ENCODE measurements around the gene SLC16A3.

The SLC16A3 gene

DNA sequence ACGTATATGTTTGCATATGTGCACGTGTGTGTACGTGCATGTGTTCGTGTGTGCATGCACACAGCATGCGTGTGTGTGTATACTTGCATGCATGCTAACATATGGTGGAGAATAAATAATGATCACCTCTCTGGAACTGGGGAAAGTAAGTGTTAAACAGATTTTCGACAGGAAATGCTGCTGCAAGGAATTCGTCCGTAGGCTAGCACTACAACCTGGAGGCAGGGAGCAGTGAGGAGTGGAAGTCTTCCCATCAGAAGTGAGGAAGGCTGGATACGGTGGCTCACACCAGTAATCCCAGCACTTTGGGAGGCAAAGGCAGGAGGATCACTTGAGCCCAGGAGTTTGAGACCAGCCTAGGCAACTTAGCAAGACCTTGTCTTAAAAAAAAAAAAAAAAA is 49.5 kb downstream of the SLC16A3 start:
- Mint-ChIP-seq H3K36me3 (ENCODE audit: low read depth) (peaks cover 25% of the 10 kb centered on the region), H3K27ac (no peak overlapping the region), H3K9me3 (peaks cover 7% of the 10 kb centered on the region), H3K27me3 (ENCODE audit: low read depth, poor library complexity) (peaks cover 3% of the 10 kb centered on the region), H3K4me3 (no peak overlapping the region), H3K4me1 (peaks cover 65% of the 10 kb centered on the region)
- DNase-seq: no peak
- TF ChIP-seq, protein P1, sequence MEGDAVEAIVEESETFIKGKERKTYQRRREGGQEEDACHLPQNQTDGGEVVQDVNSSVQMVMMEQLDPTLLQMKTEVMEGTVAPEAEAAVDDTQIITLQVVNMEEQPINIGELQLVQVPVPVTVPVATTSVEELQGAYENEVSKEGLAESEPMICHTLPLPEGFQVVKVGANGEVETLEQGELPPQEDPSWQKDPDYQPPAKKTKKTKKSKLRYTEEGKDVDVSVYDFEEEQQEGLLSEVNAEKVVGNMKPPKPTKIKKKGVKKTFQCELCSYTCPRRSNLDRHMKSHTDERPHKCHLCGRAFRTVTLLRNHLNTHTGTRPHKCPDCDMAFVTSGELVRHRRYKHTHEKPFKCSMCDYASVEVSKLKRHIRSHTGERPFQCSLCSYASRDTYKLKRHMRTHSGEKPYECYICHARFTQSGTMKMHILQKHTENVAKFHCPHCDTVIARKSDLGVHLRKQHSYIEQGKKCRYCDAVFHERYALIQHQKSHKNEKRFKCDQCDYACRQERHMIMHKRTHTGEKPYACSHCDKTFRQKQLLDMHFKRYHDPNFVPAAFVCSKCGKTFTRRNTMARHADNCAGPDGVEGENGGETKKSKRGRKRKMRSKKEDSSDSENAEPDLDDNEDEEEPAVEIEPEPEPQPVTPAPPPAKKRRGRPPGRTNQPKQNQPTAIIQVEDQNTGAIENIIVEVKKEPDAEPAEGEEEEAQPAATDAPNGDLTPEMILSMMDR (IDR thresholded peaks at IDR 0.05): no peak

DNA sequence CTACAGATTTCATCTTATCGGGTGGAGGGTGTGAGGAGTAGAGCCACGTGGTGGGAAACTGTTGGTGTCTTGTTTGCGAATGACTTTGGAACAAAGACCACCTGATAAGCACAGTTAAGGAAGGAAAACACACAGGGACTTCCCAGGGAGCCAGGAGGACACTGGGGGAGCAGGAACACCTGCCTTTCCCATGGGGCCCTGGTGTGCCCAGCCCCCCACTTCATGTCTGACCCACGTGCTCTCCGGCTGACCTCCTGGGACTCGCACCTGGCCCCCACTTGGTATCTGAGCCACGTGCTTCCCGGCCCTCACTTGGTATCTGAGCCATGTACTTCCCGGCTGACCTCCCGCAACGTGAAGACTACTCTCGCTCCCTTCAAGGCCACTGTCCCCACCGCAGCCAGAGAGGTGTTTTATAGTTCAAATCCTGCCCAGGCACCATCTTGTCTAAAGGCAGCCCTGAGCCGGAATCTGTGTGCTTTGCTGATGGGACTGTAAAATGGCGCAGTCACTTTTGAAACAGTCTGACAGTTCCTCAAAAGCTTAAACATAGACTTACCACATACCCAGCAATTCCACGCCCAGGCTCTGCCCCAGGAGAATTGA is 50.0 kb downstream of the SLC16A3 start:
- peaks cover 3% of the 10 kb centered on the region for H3K27me3 Mint-ChIP-seq (ENCODE audit: low read depth, poor library complexity)
- DNase-seq: no peak
- no peak overlapping the region for H3K4me3 Mint-ChIP-seq

DNA sequence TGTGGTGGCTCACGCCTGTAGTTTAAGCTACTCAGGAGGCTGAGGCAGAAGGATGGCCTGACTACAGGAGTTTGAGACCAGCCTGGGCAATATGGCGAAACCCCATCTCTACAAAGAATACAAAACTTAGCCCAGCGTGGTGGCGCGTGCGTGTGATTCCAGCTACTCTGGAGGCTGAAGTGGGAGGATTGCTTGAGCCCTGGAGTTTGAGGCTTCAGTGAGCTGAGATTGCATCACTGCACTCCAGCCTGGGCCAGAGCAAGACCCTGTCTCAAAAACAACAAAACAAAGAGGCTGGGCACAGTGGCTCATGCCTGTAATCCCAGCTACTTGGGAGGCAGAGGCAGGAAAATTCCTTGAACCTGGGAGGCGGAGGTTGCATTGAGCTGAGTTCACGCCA is 51.7 kb downstream of the SLC16A3 start:
- TF ChIP-seq, protein P1 (IDR thresholded peaks at IDR 0.05): no peak
- H3K4me3 Mint-ChIP-seq: no peak overlapping the region
- peaks cover 68% of the 10 kb centered on the region for H3K4me1 Mint-ChIP-seq
- no peak overlapping the region for H3K27ac Mint-ChIP-seq
- peaks cover 3% of the 10 kb centered on the region for H3K27me3 Mint-ChIP-seq (ENCODE audit: low read depth, poor library complexity)
- peaks cover 20% of the 10 kb centered on the region for H3K36me3 Mint-ChIP-seq (ENCODE audit: low read depth)
- no peak for DNase-seq
- peaks cover 7% of the 10 kb centered on the region for H3K9me3 Mint-ChIP-seq

More for the DNA sequence above, 50.0 kb downstream of the SLC16A3 start:
- H3K4me1 Mint-ChIP-seq: peaks cover 71% of the 10 kb centered on the region
- peaks cover 25% of the 10 kb centered on the region for H3K36me3 Mint-ChIP-seq (ENCODE audit: low read depth)
- no peak overlapping the region for H3K27ac Mint-ChIP-seq
- TF ChIP-seq, protein P1 (IDR thresholded peaks at IDR 0.05): no peak
- peaks cover 7% of the 10 kb centered on the region for H3K9me3 Mint-ChIP-seq

DNA sequence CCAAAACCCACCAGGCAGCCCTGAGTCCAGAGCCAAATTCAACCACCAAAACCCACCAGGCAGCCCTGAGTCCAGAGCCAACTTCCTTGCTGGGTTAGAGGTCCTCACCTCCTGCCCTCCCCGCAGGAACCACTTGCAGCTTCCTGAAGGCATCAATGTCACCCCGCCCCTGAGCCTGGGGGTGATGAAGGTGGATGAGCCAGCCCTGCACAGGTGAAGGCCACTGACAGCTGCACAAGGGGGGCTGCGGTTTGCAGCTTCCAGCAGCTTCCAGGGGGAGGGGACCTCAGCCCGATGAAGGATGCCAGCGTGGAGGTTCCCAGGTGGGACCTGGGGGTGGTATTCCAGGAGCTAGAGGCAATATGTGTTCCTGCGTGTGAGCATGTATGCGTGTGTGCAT is 52.2 kb downstream of the SLC16A3 start:
- Mint-ChIP-seq H3K36me3 (ENCODE audit: low read depth) (peaks cover 20% of the 10 kb centered on the region), H3K4me1 (peaks cover 68% of the 10 kb centered on the region), H3K9me3 (peaks cover 7% of the 10 kb centered on the region), H3K4me3 (no peak overlapping the region), H3K27me3 (ENCODE audit: low read depth, poor library complexity) (peaks cover 3% of the 10 kb centered on the region), H3K27ac (peak overlapping the region; percentile 17)
- TF ChIP-seq, protein P1 (IDR thresholded peaks at IDR 0.05): no peak
- no peak for DNase-seq

DNA sequence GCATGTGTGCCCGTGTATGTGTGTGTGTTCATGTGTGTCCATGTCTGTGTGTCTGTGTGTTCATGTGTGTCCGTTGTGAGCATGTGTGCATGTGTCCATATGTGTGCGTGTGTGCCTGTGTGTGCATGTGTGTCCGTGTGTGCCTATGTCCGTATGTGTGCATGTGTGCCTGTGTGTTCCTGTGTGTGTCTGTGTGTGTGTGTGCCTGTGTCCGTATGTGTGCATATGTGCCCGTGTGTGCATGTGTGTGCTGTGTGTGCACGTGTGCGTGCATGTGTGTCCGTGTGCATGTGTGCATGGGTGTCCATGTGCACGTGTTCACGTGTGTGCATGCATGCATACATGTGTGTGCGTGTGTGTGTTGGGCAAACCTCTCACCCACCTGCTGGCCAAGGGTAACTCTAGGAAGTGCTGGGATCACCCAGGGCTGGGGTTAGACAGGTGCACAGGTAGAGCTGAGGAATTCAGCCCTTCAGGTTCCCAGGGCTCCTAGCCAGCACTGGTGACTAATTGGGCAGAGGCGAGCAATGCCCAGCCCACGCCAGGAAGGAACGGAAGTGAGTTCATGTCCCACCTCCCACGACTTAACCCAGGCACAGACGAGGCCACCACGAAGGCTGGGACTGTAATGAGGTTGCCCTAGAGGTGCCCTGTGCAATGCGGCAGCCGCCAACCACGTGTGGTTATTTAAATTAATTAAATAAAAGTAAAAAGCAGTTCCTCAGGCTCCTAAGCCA is 52.8 kb downstream of the SLC16A3 start:
- Mint-ChIP-seq H3K4me1 (peaks cover 64% of the 10 kb centered on the region), H3K27me3 (ENCODE audit: low read depth, poor library complexity) (peaks cover 3% of the 10 kb centered on the region), H3K36me3 (ENCODE audit: low read depth) (peaks cover 20% of the 10 kb centered on the region), H3K27ac (peak overlapping the region; percentile 17), H3K4me3 (no peak overlapping the region), H3K9me3 (peaks cover 8% of the 10 kb centered on the region)
- TF ChIP-seq, protein P1 (IDR thresholded peaks at IDR 0.05): no peak
- no peak for DNase-seq
